ENCODE results near the gene MED28. TPM values are rescaled to one million over a fixed set of nuclear protein-coding genes. Genes with fewer than 3 reads are reported as not detected.

Gene MED28
- total RNA-seq, 1 experiment from 2014 or later: 60.5 TPM

GRCh38 chr4:17619416-17620105 is 5.1 kb downstream of the MED28 start:
- ChIA-PET POLR2A (no interaction called here), CTCF (no interaction called here)
- no TSS peak for BruUV-seq (replicated peaks)
- Histone ChIP-seq H3K36me3 (ENCODE audit: control insufficient read depth, insufficient read depth, low read length) (peaks cover 3% of the 10 kb centered on the region), H3K27me3 (replicated peaks; ENCODE audit: control insufficient read depth, insufficient read depth, low read length) (no peaks in the 10 kb centered on the region), H3K4me1 (peaks cover 7% of the 10 kb centered on the region; the same call in 1 of the 2 replicates), H3K9me3 (no peaks in the 10 kb centered on the region), H3K4me3 (ENCODE audit: low read depth, low read length) (no peak overlapping the region)
- TF ChIP-seq CTCF (IDR thresholded peaks at IDR 0.05; ENCODE audit: insufficient read depth in 1 of 2, low read depth in 1 of 2, low read length in 1 of 2, severe bottlenecking in 1 of 2, unreplicated experiment in 1 of 2): no peak
- Mint-ChIP-seq H3K36me3 (ENCODE audit: insufficient read depth, unreplicated experiment) (peaks cover 78% of the 10 kb centered on the region), H3K4me1 (ENCODE audit: low read depth, unreplicated experiment) (no peaks in the 10 kb centered on the region), H3K27me3 (ENCODE audit: insufficient read depth, unreplicated experiment) (no peaks in the 10 kb centered on the region), H3K27ac (ENCODE audit: unreplicated experiment) (no peak overlapping the region), H3K9me3 (ENCODE audit: unreplicated experiment) (no peaks in the 10 kb centered on the region), H3K4me3 (ENCODE audit: unreplicated experiment) (no peak overlapping the region)
- intact Hi-C loops (cut with micrococcal nuclease; ENCODE audit: unreplicated experiment): no loop called here
- DNase-seq: no peak

GRCh38 chr4:17623451-17624001 is 9.1 kb downstream of the MED28 start:
- H3K27me3 ChIP-seq (replicated peaks; ENCODE audit: control insufficient read depth, insufficient read depth, low read length): no peaks in the 10 kb centered on the region
- CTCF ChIA-PET: no interaction called here
- Mint-ChIP-seq H3K27ac (ENCODE audit: unreplicated experiment) (no peak overlapping the region), H3K9me3 (ENCODE audit: unreplicated experiment) (no peaks in the 10 kb centered on the region), H3K4me1 (ENCODE audit: low read depth, unreplicated experiment) (no peaks in the 10 kb centered on the region), H3K36me3 (ENCODE audit: insufficient read depth, unreplicated experiment) (peaks cover 96% of the 10 kb centered on the region), H3K27me3 (ENCODE audit: insufficient read depth, unreplicated experiment) (no peaks in the 10 kb centered on the region), H3K4me3 (ENCODE audit: unreplicated experiment) (no peak overlapping the region)
- no peaks in the 10 kb centered on the region for H3K9me3 ChIP-seq
- BruUV-seq (replicated peaks): no TSS peak
- no peaks in the 10 kb centered on the region for H3K4me1 ChIP-seq
- POLR2A ChIA-PET: no interaction called here
- H3K36me3 ChIP-seq (ENCODE audit: control insufficient read depth, insufficient read depth, low read length): peaks cover 3% of the 10 kb centered on the region; the same call in 1 of the 2 replicates
- intact Hi-C loops (cut with micrococcal nuclease; ENCODE audit: unreplicated experiment): no loop called here
- no peak for DNase-seq
- H3K4me3 ChIP-seq (ENCODE audit: low read depth, low read length): no peak overlapping the region
- TF ChIP-seq CTCF (IDR thresholded peaks at IDR 0.05; ENCODE audit: insufficient read depth in 1 of 2, low read depth in 1 of 2, low read length in 1 of 2, severe bottlenecking in 1 of 2, unreplicated experiment in 1 of 2): no peak

- Mint-ChIP-seq H3K36me3 (ENCODE audit: insufficient read depth, unreplicated experiment) (peaks cover 96% of the 10 kb centered on the region), H3K4me1 (ENCODE audit: low read depth, unreplicated experiment) (no peaks in the 10 kb centered on the region), H3K27ac (ENCODE audit: unreplicated experiment) (no peak overlapping the region), H3K9me3 (ENCODE audit: unreplicated experiment) (no peaks in the 10 kb centered on the region), H3K27me3 (ENCODE audit: insufficient read depth, unreplicated experiment) (no peaks in the 10 kb centered on the region), H3K4me3 (ENCODE audit: unreplicated experiment) (no peak overlapping the region)
- Histone ChIP-seq H3K9me3 (no peaks in the 10 kb centered on the region), H3K4me1 (no peaks in the 10 kb centered on the region), H3K36me3 (ENCODE audit: control insufficient read depth, insufficient read depth, low read length) (peaks cover 3% of the 10 kb centered on the region; the same call in 1 of the 2 replicates), H3K27me3 (replicated peaks; ENCODE audit: control insufficient read depth, insufficient read depth, low read length) (no peaks in the 10 kb centered on the region), H3K4me3 (ENCODE audit: low read depth, low read length) (no peak overlapping the region)
- POLR2A ChIA-PET: no interaction called here
- no TSS peak for BruUV-seq (replicated peaks)
- CTCF ChIA-PET: no interaction called here
- intact Hi-C loops (cut with micrococcal nuclease; ENCODE audit: unreplicated experiment): no loop called here
- no peak for DNase-seq
- no peak for TF ChIP-seq CTCF (IDR thresholded peaks at IDR 0.05; ENCODE audit: insufficient read depth in 1 of 2, low read depth in 1 of 2, low read length in 1 of 2, severe bottlenecking in 1 of 2, unreplicated experiment in 1 of 2)
Measured at GRCh38 chr4:17624821-17625220, 10.4 kb downstream of the MED28 start.

Data from Caco-2 (cell line).